ENCODE measurements around the gene TBC1D10A. TPM values are rescaled to one million over a fixed set of nuclear protein-coding genes. Genes with fewer than 3 reads are reported as not detected.

TBC1D10A gene
- total RNA-seq, 2 experiments from 2014 or later: 45.5 to 47.6 TPM

DNA sequence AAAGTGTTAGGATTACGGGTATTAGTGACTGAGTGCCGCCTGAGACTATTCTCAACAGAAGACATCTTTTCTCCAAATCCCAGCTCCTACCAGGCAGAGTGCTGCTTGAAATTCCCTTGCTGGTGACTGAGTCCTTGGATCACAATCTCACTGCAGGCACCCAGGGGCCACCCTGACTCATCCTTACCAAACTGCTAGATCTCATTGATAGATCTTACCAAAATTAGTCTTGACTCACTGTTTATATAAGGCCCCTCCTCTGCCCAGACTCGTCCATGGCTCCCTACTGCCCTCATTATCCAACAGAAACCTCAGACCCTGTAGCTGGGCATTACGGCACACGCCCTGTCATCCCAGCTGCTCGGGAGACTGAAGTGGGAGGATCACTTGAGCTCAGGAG is 14.7 kb downstream of the TBC1D10A start:
- H3K9me3 Mint-ChIP-seq: no peaks in the 10 kb centered on the region
- no peak for DNase-seq
- ChIA-PET POLR2A (no interaction called here), CTCF (interaction anchor here (1.1 to 2.3 kb wide), 6 partner anchors 9 to 219 kb away, joined by 3 to 11 read pairs (median 4); partner anchors contain the start of gene TBC1D10A)
- H3K4me3 Mint-ChIP-seq: no peak overlapping the region
- H3K27me3 Mint-ChIP-seq: no peaks in the 10 kb centered on the region
- peaks cover 74% of the 10 kb centered on the region for H3K36me3 Mint-ChIP-seq (ENCODE audit: low read depth)
- H3K4me1 Mint-ChIP-seq: peaks cover 96% of the 10 kb centered on the region
- H3K27ac Mint-ChIP-seq: peak overlapping the region; percentile 57

DNA sequence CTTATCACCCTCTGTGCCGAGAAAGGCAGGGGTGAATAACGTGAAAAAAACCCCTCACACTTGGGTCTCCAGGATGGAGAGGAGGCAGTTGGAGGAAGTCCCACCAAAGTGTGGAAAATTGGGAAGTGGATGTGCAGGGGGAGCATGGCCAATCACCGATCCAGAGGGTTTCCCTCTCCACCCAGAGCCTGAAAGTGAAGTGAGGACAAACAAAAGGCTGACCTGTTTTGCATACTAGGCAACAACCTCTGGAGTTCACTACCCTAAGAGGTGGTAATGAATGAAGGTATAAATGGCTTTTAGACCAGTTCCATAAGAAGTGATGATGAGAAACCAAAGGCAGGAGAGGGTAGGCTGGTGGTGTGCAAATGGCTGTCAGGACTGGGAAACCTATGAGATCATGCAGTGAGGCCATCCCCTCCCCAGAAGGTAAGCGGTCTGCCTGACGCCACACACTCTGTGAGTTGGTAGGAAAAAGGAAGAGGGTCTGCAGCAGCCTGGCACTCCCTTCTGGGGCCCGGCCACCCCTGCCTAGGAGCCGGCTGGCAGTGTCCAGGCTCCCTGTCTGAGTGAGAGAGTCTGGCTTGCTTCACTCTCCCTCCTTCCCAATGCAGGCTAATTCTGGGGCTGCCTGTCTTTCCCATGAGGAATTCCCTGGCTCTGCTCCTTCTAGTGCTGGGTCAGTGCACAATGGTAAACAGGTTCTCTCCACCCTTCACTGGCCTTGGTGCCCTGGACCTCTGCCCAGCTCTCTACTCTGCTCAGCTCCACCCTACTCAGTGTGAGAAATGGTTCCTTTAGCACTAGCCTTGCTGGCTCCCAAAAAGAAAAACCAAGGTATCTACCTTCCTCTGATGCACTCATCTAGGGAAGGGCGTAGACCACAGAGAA is 15.6 kb downstream of the TBC1D10A start:
- Mint-ChIP-seq H3K9me3 (no peaks in the 10 kb centered on the region), H3K4me1 (peaks cover 97% of the 10 kb centered on the region), H3K27me3 (no peaks in the 10 kb centered on the region), H3K4me3 (no peak overlapping the region), H3K36me3 (ENCODE audit: low read depth) (peaks cover 70% of the 10 kb centered on the region), H3K27ac (peak overlapping the region; percentile 89)
- DNase-seq: no peak
- ChIA-PET CTCF (interaction anchor here (0.8 to 15.7 kb wide), 8 partner anchors 8 to 31 kb away, joined by 3 to 138 read pairs (median 4); partner anchors contain the start of genes CASTOR1 and TBC1D10A), POLR2A (interaction anchor here (0.6 kb wide), 2 partner anchors 11 to 43 kb away, joined by 6 to 13 read pairs; no protein-coding TSS in a partner anchor)

DNA sequence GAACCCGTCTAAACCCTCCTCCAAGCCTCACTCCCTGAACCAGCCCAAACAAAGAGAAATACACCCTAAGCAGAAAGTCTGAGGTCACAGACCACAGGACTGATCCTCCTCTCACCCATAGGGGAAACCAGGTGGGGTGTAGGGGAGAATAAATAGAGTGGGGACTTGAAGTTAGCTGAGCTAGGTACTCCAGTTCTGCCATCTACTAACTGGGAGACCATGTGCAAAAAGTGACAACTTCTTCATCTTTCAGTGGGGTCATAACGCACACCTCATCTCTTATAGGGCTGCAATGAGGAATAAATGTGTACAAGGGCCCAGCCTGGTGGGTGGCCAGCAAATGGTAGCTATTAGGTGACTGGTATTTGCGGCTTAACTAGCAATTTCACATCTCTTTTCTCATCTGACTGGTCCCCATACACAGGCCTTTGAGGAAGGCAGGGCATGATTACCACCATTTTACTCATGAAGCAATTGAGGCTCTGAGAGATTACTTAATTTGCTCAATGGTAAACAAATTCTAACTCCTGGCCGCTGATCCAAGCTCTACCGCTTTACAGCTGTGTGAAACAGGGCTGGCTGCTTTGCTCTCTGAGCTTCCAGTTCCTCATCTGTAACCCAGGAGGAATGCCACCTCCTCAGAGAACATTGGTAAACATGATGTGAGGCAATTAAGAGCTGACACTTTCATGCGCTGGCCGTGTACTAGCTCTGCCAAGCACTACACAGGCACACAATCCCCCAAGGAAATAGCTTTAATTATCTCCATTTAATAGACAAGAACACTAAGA is 16.6 kb downstream of the TBC1D10A start:
- H3K36me3 Mint-ChIP-seq (ENCODE audit: low read depth): peaks cover 61% of the 10 kb centered on the region
- no peaks in the 10 kb centered on the region for H3K9me3 Mint-ChIP-seq
- peak overlapping the region; percentile 89 for H3K27ac Mint-ChIP-seq
- H3K4me1 Mint-ChIP-seq: peaks cover 97% of the 10 kb centered on the region
- peak; percentile 57 for DNase-seq
- peak overlapping the region; percentile 44 for H3K4me3 Mint-ChIP-seq
- no peaks in the 10 kb centered on the region for H3K27me3 Mint-ChIP-seq
- ChIA-PET CTCF (interaction anchor here (0.8 to 15.7 kb wide), 6 partner anchors 8 to 32 kb away, joined by 3 to 138 read pairs (median 3); partner anchors contain the start of gene CASTOR1), POLR2A (interaction anchor here (0.6 kb wide), 1 partner anchor 44 kb away, joined by 6 read pairs; no protein-coding TSS in a partner anchor)

DNA sequence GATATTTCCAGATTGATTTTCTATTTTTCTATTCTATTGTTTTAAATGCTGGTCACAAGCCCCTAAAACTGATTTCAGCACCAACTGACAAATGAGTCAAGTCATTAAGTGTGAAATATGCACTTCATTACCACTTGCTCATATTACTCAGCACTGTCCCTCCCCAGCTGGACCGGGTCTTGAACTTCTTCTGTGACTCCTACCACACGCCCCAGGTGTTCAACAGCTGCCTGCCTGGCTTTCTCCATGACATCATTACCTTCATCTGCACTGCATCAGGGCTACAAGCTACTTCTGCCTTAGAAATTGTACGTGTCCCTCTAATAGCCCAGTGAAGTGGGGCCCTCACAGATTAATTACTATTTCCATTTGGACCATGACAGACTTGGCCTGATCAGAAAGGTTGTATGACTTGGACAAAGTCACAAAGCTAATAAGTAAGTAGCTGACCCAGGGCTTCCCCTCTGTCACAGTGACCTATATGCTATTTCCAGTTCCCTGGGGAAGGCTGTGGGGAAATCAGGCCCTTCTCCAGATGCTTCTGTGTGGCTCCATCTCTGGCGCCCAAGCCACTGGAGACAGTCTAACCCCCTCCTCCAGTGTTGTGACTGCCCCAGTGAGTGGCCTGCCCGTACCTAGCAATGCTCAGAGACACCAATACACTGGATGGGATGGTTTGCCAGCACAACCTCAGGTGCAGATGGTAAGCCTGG is 18.1 kb downstream of the TBC1D10A start:
- H3K4me1 Mint-ChIP-seq: peaks cover 97% of the 10 kb centered on the region
- no peaks in the 10 kb centered on the region for H3K27me3 Mint-ChIP-seq
- POLR2A ChIA-PET: no interaction called here
- no peaks in the 10 kb centered on the region for H3K9me3 Mint-ChIP-seq
- peaks cover 66% of the 10 kb centered on the region for H3K36me3 Mint-ChIP-seq (ENCODE audit: low read depth)
- peak overlapping the region; percentile 92 for H3K27ac Mint-ChIP-seq
- no peak for DNase-seq
- H3K4me3 Mint-ChIP-seq: peak overlapping the region; percentile 20
- CTCF ChIA-PET: interaction anchor here (0.8 to 15.7 kb wide), 7 partner anchors 11 to 180 kb away, joined by 3 to 138 read pairs (median 4); partner anchors contain the start of genes CASTOR1 and RNF215

DNA sequence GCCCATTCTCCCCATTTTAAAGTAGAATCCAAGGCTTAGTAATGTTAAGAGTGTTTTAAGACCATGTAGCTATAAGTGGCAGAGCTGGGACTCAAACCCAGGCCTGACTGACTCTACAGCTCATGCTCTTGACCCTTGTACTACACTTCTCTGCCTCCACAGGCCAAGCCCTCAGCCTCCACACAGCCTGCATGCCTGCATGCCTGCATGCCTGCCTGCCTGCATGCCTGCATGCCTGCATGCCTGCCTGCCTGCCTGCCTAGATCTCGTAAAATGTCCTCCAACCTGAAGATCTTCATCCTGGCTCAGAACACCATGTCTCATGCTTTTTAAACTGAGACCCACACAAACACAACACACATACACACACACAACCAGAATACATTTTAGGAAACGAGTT is 18.6 kb downstream of the TBC1D10A start:
- POLR2A ChIA-PET: no interaction called here
- no peaks in the 10 kb centered on the region for H3K9me3 Mint-ChIP-seq
- peak overlapping the region; percentile 20 for H3K4me3 Mint-ChIP-seq
- CTCF ChIA-PET: interaction anchor here (0.8 to 15.7 kb wide), 6 partner anchors 11 to 80 kb away, joined by 3 to 138 read pairs (median 4); partner anchors contain the start of genes CASTOR1 and RNF215
- H3K36me3 Mint-ChIP-seq (ENCODE audit: low read depth): peaks cover 69% of the 10 kb centered on the region
- peak overlapping the region; percentile 92 for H3K27ac Mint-ChIP-seq
- peaks cover 99% of the 10 kb centered on the region for H3K4me1 Mint-ChIP-seq
- no peaks in the 10 kb centered on the region for H3K27me3 Mint-ChIP-seq
- no peak for DNase-seq

DNA sequence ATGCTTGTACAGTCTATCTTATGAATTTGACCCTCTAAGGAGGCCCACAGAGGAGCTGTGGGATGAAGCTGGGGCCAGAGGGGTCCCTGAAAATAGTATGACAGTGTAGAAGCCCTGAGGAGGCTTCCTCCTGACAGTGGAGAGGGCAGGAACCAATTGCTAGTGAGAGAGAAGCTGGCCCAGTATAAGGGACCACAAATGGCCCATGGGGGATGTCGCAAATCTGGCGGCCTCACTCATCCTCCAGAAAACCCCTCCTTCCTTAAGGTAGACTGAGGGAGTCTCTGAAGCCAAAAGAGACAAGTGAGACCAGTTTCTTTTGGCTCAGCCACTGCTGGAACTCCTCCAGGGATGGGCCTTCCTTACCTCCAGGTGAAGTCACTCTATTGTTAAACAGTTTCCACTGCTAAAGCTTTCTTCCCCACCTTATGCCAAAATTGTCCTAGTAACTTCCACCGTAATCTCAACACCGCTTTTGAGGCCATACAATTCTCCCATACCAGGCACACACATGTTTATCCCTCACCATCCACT is 19.6 kb downstream of the TBC1D10A start:
- ChIA-PET POLR2A (interaction anchor here (1.0 kb wide), 1 partner anchor 50 kb away, joined by 3 read pairs; the partner anchor contains the start of genes CCDC157 and SF3A1), CTCF (interaction anchor here (1.3 to 15.7 kb wide), 4 partner anchors 10 to 84 kb away, joined by 4 to 138 read pairs (median 4); partner anchors contain the start of gene CASTOR1)
- no peaks in the 10 kb centered on the region for H3K27me3 Mint-ChIP-seq

DNA sequence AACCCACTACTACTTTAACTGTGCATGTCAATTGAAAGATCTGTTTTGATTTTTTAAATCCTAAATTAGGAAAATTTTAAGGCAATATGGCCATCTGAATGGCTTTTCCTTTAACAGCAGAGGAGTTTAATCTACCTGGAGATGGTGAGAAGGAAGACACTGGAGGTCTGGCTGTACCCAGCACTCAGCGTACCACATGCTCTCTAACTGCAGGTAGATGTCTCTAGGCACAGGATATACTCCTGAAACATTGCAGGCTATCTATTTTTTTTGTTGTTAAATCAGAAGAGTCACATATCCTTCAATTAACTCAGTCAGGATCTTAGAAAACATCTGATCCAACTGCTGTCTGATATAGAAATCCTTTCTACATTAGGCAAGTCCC is 20.1 kb downstream of the TBC1D10A start:
- Mint-ChIP-seq H3K4me1 (peaks cover 99% of the 10 kb centered on the region), H3K9me3 (no peaks in the 10 kb centered on the region), H3K27ac (peak overlapping the region; percentile 92), H3K27me3 (no peaks in the 10 kb centered on the region), H3K36me3 (ENCODE audit: low read depth) (peaks cover 66% of the 10 kb centered on the region), H3K4me3 (peak overlapping the region; percentile 78)
- POLR2A ChIA-PET: interaction anchor here (1.0 kb wide), 1 partner anchor 50 kb away, joined by 3 read pairs; the partner anchor contains the start of genes CCDC157 and SF3A1
- DNase-seq: no peak
- CTCF ChIA-PET: interaction anchor here (1.1 to 15.7 kb wide), 5 partner anchors 9 to 106 kb away, joined by 3 to 138 read pairs (median 4); partner anchors contain the start of gene CASTOR1

More for the DNA sequence above, 19.6 kb downstream of the TBC1D10A start:
- H3K27ac Mint-ChIP-seq: peak overlapping the region; percentile 92
- H3K36me3 Mint-ChIP-seq (ENCODE audit: low read depth): peaks cover 69% of the 10 kb centered on the region
- no peak for DNase-seq
- peaks cover 99% of the 10 kb centered on the region for H3K4me1 Mint-ChIP-seq
- peak overlapping the region; percentile 78 for H3K4me3 Mint-ChIP-seq
- H3K9me3 Mint-ChIP-seq: no peaks in the 10 kb centered on the region

DNA sequence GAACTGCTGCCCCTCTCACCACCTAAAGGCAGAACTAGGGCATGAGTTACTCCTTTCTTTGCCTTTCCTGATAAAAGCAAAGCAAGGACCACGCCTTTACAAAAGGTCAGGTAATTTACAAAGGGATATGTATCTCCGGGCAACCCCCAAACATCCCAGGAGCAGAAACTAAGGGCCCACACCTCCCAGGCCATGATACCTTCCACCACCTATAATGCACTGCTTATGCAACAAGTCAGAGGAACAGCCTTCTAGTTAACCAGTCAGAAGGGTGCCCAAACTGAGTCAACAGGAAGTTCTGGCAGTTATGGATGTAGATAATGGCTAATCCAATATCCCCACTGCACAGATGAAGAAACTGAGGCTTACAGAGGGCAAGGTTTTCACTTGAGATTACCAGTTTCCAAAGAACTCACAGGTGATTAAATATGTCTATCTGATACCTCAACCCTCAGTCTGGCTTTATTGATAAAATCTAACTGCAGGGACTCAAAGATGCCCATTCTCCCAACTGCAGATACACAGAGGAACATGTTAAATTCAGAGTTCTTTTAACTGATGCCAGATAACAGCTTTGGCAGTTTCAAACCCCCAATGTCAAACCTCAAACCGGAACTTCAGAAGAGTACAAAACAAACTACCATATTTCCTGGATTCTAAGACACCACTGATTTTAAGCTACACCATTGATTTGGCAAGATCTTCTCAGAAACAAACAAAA is 20.7 kb downstream of the TBC1D10A start:
- Mint-ChIP-seq H3K36me3 (ENCODE audit: low read depth) (peaks cover 69% of the 10 kb centered on the region), H3K27me3 (no peaks in the 10 kb centered on the region), H3K9me3 (no peaks in the 10 kb centered on the region), H3K4me1 (peaks cover 99% of the 10 kb centered on the region), H3K4me3 (peak overlapping the region; percentile 78), H3K27ac (peak overlapping the region; percentile 92)
- ChIA-PET POLR2A (interaction anchor here (1.0 to 1.8 kb wide), 3 partner anchors 17 to 51 kb away, joined by 3 to 6 read pairs (median 3); partner anchors contain the start of genes CASTOR1, CCDC157, SF3A1 and TBC1D10A), CTCF (interaction anchor here (1.1 to 15.7 kb wide), 4 partner anchors 16 to 106 kb away, joined by 3 to 138 read pairs (median 4); partner anchors contain the start of gene CASTOR1)
- DNase-seq: peak; percentile 67

DNA sequence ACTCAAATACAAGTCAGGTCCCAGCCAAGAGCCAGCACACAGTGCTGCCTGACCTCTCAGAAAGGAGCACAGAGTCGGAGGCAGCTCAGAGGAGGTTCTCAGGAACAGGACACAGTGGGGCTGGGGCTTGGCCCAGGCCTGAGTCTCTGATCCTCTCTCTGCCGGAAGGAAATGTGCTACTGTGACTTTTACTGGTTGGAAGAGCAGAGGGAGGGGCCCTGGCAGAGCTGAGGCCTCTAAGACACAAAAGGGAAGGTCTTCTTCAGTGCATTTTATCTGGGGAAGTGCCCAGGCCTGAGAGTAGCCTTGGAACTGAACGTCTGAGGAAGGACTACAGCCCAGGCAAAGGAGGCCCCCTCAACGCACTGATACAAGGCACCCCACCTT is 21.2 kb downstream of the TBC1D10A start:
- CTCF ChIA-PET: interaction anchor here (1.1 to 15.7 kb wide), 3 partner anchors 16 to 107 kb away, joined by 3 to 138 read pairs (median 4); partner anchors contain the start of gene CASTOR1
- POLR2A ChIA-PET: interaction anchor here (1.0 to 1.8 kb wide), 2 partner anchors 17 to 21 kb away, joined by 3 to 6 read pairs; partner anchors contain the start of genes CASTOR1 and TBC1D10A
- H3K27ac Mint-ChIP-seq: peak overlapping the region; percentile 92

DNA sequence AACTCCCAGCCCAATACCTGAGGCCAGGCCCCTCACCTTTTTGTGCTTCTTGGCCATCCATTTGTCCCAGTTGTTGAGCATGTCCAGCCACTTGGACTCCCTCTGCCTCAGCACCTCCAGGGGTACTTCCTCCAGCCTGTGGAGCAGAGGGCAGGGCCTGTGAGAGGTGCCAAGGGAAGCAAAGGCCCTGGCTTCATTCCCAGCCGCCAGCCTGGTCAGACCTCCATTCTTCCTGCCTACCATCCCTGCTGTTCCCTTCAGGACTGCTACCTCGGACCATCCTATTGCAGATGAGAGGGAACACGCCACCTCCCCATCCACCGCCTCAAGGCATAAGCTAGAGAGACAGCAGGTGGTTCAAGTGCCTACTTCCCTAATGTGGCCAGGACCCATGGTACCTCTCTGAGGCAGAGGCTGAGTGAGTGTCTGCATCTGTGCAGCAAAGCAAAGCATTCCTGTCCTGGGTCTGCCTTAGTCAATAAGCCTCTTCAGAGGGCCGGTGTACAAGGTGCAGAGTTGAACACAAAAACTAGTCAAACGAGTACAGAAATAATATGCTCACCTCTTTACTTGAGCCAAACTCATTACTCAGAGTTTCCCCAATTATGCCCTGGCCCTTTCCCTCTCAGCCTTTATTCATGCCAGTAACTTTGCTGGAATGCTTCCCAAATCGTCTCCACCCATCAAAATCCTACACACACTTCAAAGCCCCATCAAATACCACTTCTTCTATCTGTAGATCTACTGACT is 22.1 kb downstream of the TBC1D10A start:
- peak overlapping the region; percentile 78 for H3K4me3 Mint-ChIP-seq
- ChIA-PET POLR2A (interaction anchor here (1.8 kb wide), 1 partner anchor 16 kb away, joined by 6 read pairs; the partner anchor contains the start of gene CASTOR1), CTCF (interaction anchor here (1.6 to 15.7 kb wide), 3 partner anchors 15 to 77 kb away, joined by 4 to 138 read pairs (median 5); partner anchors contain the start of gene CASTOR1)
- peaks cover 69% of the 10 kb centered on the region for H3K36me3 Mint-ChIP-seq (ENCODE audit: low read depth)
- peak overlapping the region; percentile 92 for H3K27ac Mint-ChIP-seq
- no peak for DNase-seq
- H3K9me3 Mint-ChIP-seq: no peaks in the 10 kb centered on the region
- peaks cover 92% of the 10 kb centered on the region for H3K4me1 Mint-ChIP-seq
- H3K27me3 Mint-ChIP-seq: no peaks in the 10 kb centered on the region

More for the DNA sequence above, 21.2 kb downstream of the TBC1D10A start:
- H3K4me3 Mint-ChIP-seq: peak overlapping the region; percentile 78
- no peaks in the 10 kb centered on the region for H3K27me3 Mint-ChIP-seq
- H3K4me1 Mint-ChIP-seq: peaks cover 99% of the 10 kb centered on the region
- peak; percentile 80 for DNase-seq
- no peaks in the 10 kb centered on the region for H3K9me3 Mint-ChIP-seq
- peaks cover 69% of the 10 kb centered on the region for H3K36me3 Mint-ChIP-seq (ENCODE audit: low read depth)
